H1 (cell line): ENCODE data around the gene CAMK2A. TPM values are rescaled to one million over a fixed set of nuclear protein-coding genes. Genes with fewer than 3 reads are reported as not detected.

ENCODE experiments used
- CHD7 ChIP-seq: fragments of 300-600 bp; sonication (generic); IDR thresholded peaks from 2 replicates; pipeline ENCODE4 v1.7.1; 2012; ENCODE audit warnings: low read length, moderate library complexity, mild to moderate bottlenecking, inconsistent platforms; ENCODE audit not compliant: insufficient replicate concordance
- CREB1 ChIP-seq: IDR thresholded peaks from 2 replicates; pipeline ENCODE4 v1.6.1; 2012; ENCODE audit warnings: inconsistent platforms
- E2F6 ChIP-seq: IDR thresholded peaks from 2 replicates; pipeline ENCODE4 v1.6.1; 2012; ENCODE audit warnings: inconsistent platforms
- POLR2AphosphoS5 ChIP-seq: IDR thresholded peaks from 2 replicates; pipeline ENCODE4 v1.6.1; 2011; ENCODE audit warnings: low read depth, low read length
- RAD21 ChIP-seq, 2 experiments: IDR thresholded peaks in 1 of 2; conservative IDR thresholded peaks in 1 of 2; 2 replicates each; pipeline ENCODE4 v1.6.1; 2011; ENCODE audit warnings: low read depth in 2 of 2, low read length in 2 of 2, improper control_type of control experiment in 1 of 2, inconsistent platforms in 1 of 2, mild to moderate bottlenecking in 1 of 2, moderate library complexity in 1 of 2
- RBBP5 ChIP-seq: IDR thresholded peaks from 2 replicates; pipeline ENCODE4 v1.7.1; 2012; ENCODE audit warnings: low read depth, mild to moderate bottlenecking, inconsistent platforms, low read length, moderate library complexity, borderline replicate concordance
- RFX5 ChIP-seq: IDR thresholded peaks from 2 replicates; pipeline ENCODE4 v1.6.1; 2011; ENCODE audit warnings: low read depth, low read length, improper control_type of control experiment, borderline replicate concordance
- SAP30 ChIP-seq: fragments of 300-600 bp; sonication (generic); IDR thresholded peaks from 2 replicates; pipeline ENCODE4 v1.7.1; 2012; ENCODE audit warnings: low read length, moderate library complexity, mild to moderate bottlenecking, inconsistent platforms; ENCODE audit not compliant: insufficient read depth, insufficient replicate concordance
- polyA plus RNA-seq, 7 experiments: library from polyadenylated mRNA; depleted of rRNA in 3 of 7; stranded (reverse) in 5 of 7; unstranded in 2 of 7; fragments of >200 nt in 5 of 7; fragments of 200-250 nt in 2 of 7; gene quantifications; 1 replicate in 5 of 7; 2 replicates in 1 of 7; 4 replicates in 1 of 7; pipeline versions ENCODE4 v1.2.1 to v1.2.3, GENCODE V29; 2011 to 2013; ENCODE audit warnings: missing spikeins in 2 of 7, mixed read lengths in 2 of 7
- total RNA-seq: library from RNA; stranded (reverse); fragmentation: NEBNext Ultra II Directional; extraction: Animal tissue kit (Norgen Biotek cat#: 25700); gene quantifications from 2 replicates; pipeline ENCODE4 v1.2.1, GENCODE V29; 2021

Gene CAMK2A
- total and polyA plus RNA-seq, 2 of the 8 experiments (the other 6 are each of a cell fraction or from before 2014, with no cell fraction given) = 0.20 to 0.28 TPM

- no peak for TF ChIP-seq CHD7
- no peak for TF ChIP-seq RBBP5
- 0 out of 2 replicates have a peak, but pooled peaks have one; percentile 38 for TF ChIP-seq POLR2AphosphoS5
- TF ChIP-seq CREB1 = peak; percentile 40; the same call in 1 of the 2 replicates
- no peak for TF ChIP-seq RFX5
- no peak for TF ChIP-seq E2F6
- peak in 1 of 2 experiments; percentile 55; a peak in 3 of 4 replicates for TF ChIP-seq RAD21 (IDR thresholded peaks at IDR 0.05 in 1 of 2, conservative IDR thresholded peaks at IDR 0.05 in 1 of 2; ENCODE audit: low read depth in 2 of 2, low read length in 2 of 2)
- no peak for TF ChIP-seq SAP30
Measured at GRCh38 chr5:150211156-150212030, 78.2 kb downstream of the CAMK2A start (continued).
